GM12878 (cell line): Measurements from ENCODE around the gene POLD4. TPM values are rescaled to one million over a fixed set of nuclear protein-coding genes. Genes with fewer than 3 reads are reported as not detected.
"Not testable (repeated sequence)": the region's sequence is repeated elsewhere in the genome, so short reads cannot be mapped to it uniquely, and the experiment has no call there.

ENCODE experiments used
- ATAC-seq: fragments of 200-7000 bp; cut with Tn5 transposase; 3 replicates; pipeline ENCODE4 v1.9.1; 2020; ENCODE audit warnings: mild to moderate bottlenecking, moderate library complexity
- BruUV-seq: library from RNA; stranded (reverse); fragments of 400-500 nt; replicated peaks from 2 replicates; lab custom pipeline; 2021; lab: Mats Ljungman, UMichigan
- CTCF ChIA-PET: fragments of 300-600 bp; sonication (Branson Sonifier 250); formaldehyde crosslinking; extraction: SDS; loops from one replicate; lab custom pipeline; 2021; ENCODE audit warnings: inconsistent platforms; lab: Yijun Ruan, JAX
- POLR2A ChIA-PET: fragments of 350-600 bp; formaldehyde crosslinking; extraction: SDS; loops from one replicate; lab custom pipeline; 2021; ENCODE audit warnings: inconsistent platforms; lab: Charles Lee
- RAD21 ChIA-PET: fragments of 300-600 bp; sonication (Branson Sonifier 250); formaldehyde crosslinking; loops from one replicate; lab custom pipeline; 2023; ENCODE audit warnings: antibody characterized with exemption; ENCODE audit not compliant: unreplicated experiment; lab: Charles Lee
- SMC1A ChIA-PET: fragments of 300-600 bp; sonication (Branson Sonifier 250); formaldehyde crosslinking; loops from one replicate; lab custom pipeline; 2023; ENCODE audit not compliant: unreplicated experiment, uncharacterized antibody; lab: Charles Lee
- DNase-seq: peaks from one replicate; pipeline ENCODE4 v3.0.0-alpha.2; 2011; ENCODE audit warnings: low read depth, low spot score
- FAIRE-seq: peaks from 3 replicates; lab custom pipeline; 2011; peaks lifted over from hg19 to GRCh38; lab: Jason Lieb, UNC
- H2AFZ ChIP-seq: 2 replicates; pipeline ENCODE4 v1.6.0; 2011; ENCODE audit warnings: low read depth, low read length, control low read depth; ENCODE audit not compliant: control insufficient read depth
- H3K27ac ChIP-seq: 2 replicates; pipeline ENCODE4 v1.5.1; 2011; ENCODE audit warnings: control low read depth; ENCODE audit not compliant: control insufficient read depth, insufficient read depth
- H3K27me3 ChIP-seq, 2 experiments: replicated peaks in 1 of 2; 2 replicates each; pipeline versions ENCODE4 v1.6.0 to v1.6.1; 2011; ENCODE audit warnings: low read length in 1 of 2; ENCODE audit not compliant: control insufficient read depth in 2 of 2, insufficient read depth in 2 of 2
- H3K36me3 ChIP-seq, 2 experiments: 2 replicates each; pipeline ENCODE4 v1.5.1; 2011; ENCODE audit warnings: low read length in 1 of 2; ENCODE audit not compliant: control insufficient read depth in 2 of 2, insufficient read depth in 2 of 2
- H3K4me1 ChIP-seq: 2 replicates; pipeline ENCODE4 v1.6.1; 2011; ENCODE audit warnings: mild to moderate bottlenecking, low read length, moderate library complexity, mixed read lengths; ENCODE audit not compliant: control insufficient read depth, insufficient read depth
- H3K4me2 ChIP-seq: 2 replicates; pipeline ENCODE4 v1.6.0; 2011; ENCODE audit warnings: control low read depth; ENCODE audit not compliant: control insufficient read depth, insufficient read depth
- H3K4me3 ChIP-seq: fragments of 200-600 bp; sonication (generic); 2 replicates; pipeline ENCODE4 v1.5.1; 2016
- H3K79me2 ChIP-seq: 2 replicates; pipeline ENCODE4 v1.6.0; 2011; ENCODE audit warnings: low read length; ENCODE audit not compliant: control insufficient read depth, insufficient read depth
- H3K9ac ChIP-seq: 2 replicates; pipeline ENCODE4 v1.8.0; 2011; ENCODE audit warnings: low read length, control low read depth, mixed read lengths; ENCODE audit not compliant: control insufficient read depth, insufficient read depth
- H3K9me3 ChIP-seq: replicated peaks from 3 replicates; pipeline ENCODE4 v1.5.1; 2011; ENCODE audit warnings: mild to moderate bottlenecking, low read length; ENCODE audit not compliant: control insufficient read depth, insufficient read depth
- H4K20me1 ChIP-seq: 2 replicates; pipeline ENCODE4 v1.6.0; 2011; ENCODE audit not compliant: control insufficient read depth, insufficient read depth
- IKZF2 ChIP-seq, 2 experiments: fragments of 450-650 bp; IDR thresholded peaks; 2 replicates each; pipeline ENCODE4 v1.6.1; 2017; ENCODE audit warnings: mild to moderate bottlenecking in 2 of 2, moderate library complexity in 2 of 2
- MEF2A ChIP-seq: IDR thresholded peaks from 2 replicates; pipeline ENCODE4 v1.6.1; 2011; ENCODE audit warnings: low read depth, mild to moderate bottlenecking, low read length, moderate library complexity; ENCODE audit not compliant: insufficient read depth
- MTA2 ChIP-seq: fragments of 450-650 bp; IDR thresholded peaks from 2 replicates; pipeline ENCODE4 v1.6.1; 2016; ENCODE audit warnings: low read depth, mild to moderate bottlenecking, moderate library complexity
- NBN ChIP-seq: fragments of 450-650 bp; IDR thresholded peaks from 2 replicates; pipeline ENCODE4 v1.6.1; 2016
- RELB ChIP-seq: fragments of 450-650 bp; IDR thresholded peaks from 2 replicates; pipeline ENCODE4 v1.6.1; 2017; ENCODE audit warnings: low read depth, mild to moderate bottlenecking, moderate library complexity
- SKIL ChIP-seq: fragments of 450-650 bp; IDR thresholded peaks from 2 replicates; pipeline ENCODE4 v1.6.1; 2017; ENCODE audit warnings: mild to moderate bottlenecking, low read depth, inconsistent platforms; ENCODE audit not compliant: poor library complexity, severe bottlenecking
- SMAD1 ChIP-seq: fragments of 450-650 bp; IDR thresholded peaks from 2 replicates; pipeline ENCODE4 v1.6.1; 2018; ENCODE audit warnings: mild to moderate bottlenecking, low read depth; ENCODE audit not compliant: partially characterized antibody
- ZBTB40 ChIP-seq: fragments of 450-650 bp; IDR thresholded peaks from 2 replicates; pipeline ENCODE4 v1.6.1; 2016; ENCODE audit warnings: mild to moderate bottlenecking, moderate library complexity, borderline replicate concordance
- WGBS: methylation state at CpG from one replicate; pipeline ENCODE4 v1.1.6; 2016; ENCODE audit warnings: low lambda C conversion rate; ENCODE audit not compliant: insufficient replicate concordance, insufficient coverage; ENCODE audit errors: missing lambda C conversion rate; 5-methylcytosine and 5-hydroxymethylcytosine counted together
- in situ Hi-C: fragments of 300-500 bp; cut with MboI; formaldehyde crosslinking; loops from 9 replicates; pipeline ENCODE4 v1.14.3; 2018; ENCODE audit warnings: mixed read lengths
- intact Hi-C: fragments of 100-400 bp; cut with micrococcal nuclease; formaldehyde crosslinking; loops from one replicate; pipeline ENCODE4 v1.14.2; 2022; ENCODE audit not compliant: unreplicated experiment
- polyA plus RNA-seq, 11 experiments: library from polyadenylated mRNA; depleted of rRNA in 4 of 11; unstranded in 6 of 11; stranded (reverse) in 5 of 11; fragments of >200 nt; fragmentation: Nextera tagmentation in 4 of 11; fragmentation: Illumina TruSeq in 1 of 11; extraction: Ambion mirVana in 4 of 11; extraction: Trizol in 1 of 11; gene quantifications; 1 replicate in 1 of 11; 2 replicates in 10 of 11; pipeline versions ENCODE4 v1.2.1 to v1.2.3, GENCODE V29; 2011 to 2016; ENCODE audit warnings: inconsistent platforms in 2 of 11, missing spikeins in 2 of 11, low read depth in 1 of 11
- total RNA-seq, 4 experiments: library from RNA; depleted of rRNA in 3 of 4; stranded (reverse); fragments of >200 nt in 3 of 4; fragmentation: Illumina TruSeq in 1 of 4; extraction: Trizol in 1 of 4; gene quantifications; 2 replicates each; pipeline versions ENCODE4 v1.2.1 to v1.2.3, GENCODE V29; 2013 to 2021

POLD4 gene
- total and polyA plus RNA-seq, 10 of the 15 experiments (the other 5 are each of a cell fraction or from before 2014, with no cell fraction given), result 8.1 to 176 (median 88.1) TPM

DNA sequence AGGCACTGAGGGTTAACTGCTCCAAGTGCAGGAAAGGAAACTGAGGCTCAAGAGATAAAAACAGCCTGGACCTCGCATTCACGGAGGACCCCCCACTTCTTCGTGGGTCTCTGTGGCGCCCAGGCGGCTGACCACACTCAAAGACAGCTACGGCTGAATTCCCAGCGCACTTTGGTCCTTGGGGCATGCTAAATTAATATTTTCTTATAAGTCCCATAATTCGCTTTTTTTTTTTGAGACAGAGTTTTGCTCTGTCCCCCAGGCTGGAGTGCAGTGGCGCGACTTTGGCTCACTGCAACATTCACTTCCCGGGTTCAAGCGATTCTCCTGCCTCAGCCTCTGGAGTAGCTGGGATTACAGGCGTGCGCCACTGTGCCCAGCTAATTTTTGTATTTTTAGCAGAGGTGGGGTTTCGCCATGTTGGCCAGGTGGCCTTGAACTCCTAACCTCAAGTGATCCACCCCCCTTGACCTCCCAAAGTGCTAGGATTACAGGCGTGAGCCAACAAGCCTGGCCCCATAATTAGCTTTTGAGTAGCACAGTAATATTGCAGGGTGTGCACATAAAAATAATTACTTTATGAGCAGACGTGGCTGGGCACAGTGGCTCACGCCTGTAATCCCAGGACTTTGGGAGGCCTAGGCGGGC, 49.0 kb upstream of the POLD4 start:
- SMC1A ChIA-PET, result interaction anchor here (0.6 to 5.7 kb wide), 15 partner anchors 10 to 147 kb away, joined by 3 to 46 read pairs (median 5); partner anchors contain the start of genes PITPNM1, POLD4, PTPRCAP and RAD9A
- in situ Hi-C loops, H3K9me3 ChIP-seq, H4K20me1 ChIP-seq, ATAC-seq, DNase-seq, H3K27me3 ChIP-seq, FAIRE-seq: not testable (repeated sequence)
- peak overlapping the region; percentile 80 for H3K9ac ChIP-seq
- CTCF ChIA-PET, result interaction anchor here (0.6 to 5.0 kb wide), 27 partner anchors 10 to 186 kb away, joined by 3 to 53 read pairs (median 6); partner anchors contain the start of genes AIP, PITPNM1, PTPRCAP and RAD9A
- H3K79me2 ChIP-seq, result peaks cover 57% of the 10 kb centered on the region
- POLR2A ChIA-PET, result interaction anchor here (0.6 to 7.3 kb wide), 23 partner anchors 10 to 227 kb away, joined by 3 to 112 read pairs (median 10); partner anchors contain the start of genes AIP, CLCF1, CORO1B and NUDT8
- H3K4me2 ChIP-seq, result peak overlapping the region; percentile 69
- WGBS, result 33% methylated on average over 19 of the region's 19 CpGs
- RAD21 ChIA-PET, result interaction anchor here (0.9 to 6.4 kb wide), 28 partner anchors 10 to 226 kb away, joined by 3 to 112 read pairs (median 5); partner anchors contain the start of genes AIP, ANKRD13D, CORO1B and PITPNM1
- peaks cover 54% of the 10 kb centered on the region for H3K4me1 ChIP-seq
- BruUV-seq, result TSS peak; percentile 81
- H3K36me3 ChIP-seq, result peaks cover 19 to 24% of the 10 kb centered on the region in 2 experiments
- H3K4me3 ChIP-seq, result peak overlapping the region; percentile 54; the same call in 1 of the 2 replicates
- intact Hi-C loops, result loop anchor here (2.0 to 5.0 kb wide), 2 partner anchors 35 to 80 kb away; partner anchors contain the start of genes AIP and PTPRCAP
- H3K27ac ChIP-seq, result peak overlapping the region; percentile 99
- TF ChIP-seq MTA2 (0 out of 2 replicates have a peak, but pooled peaks have one; percentile 44), SKIL (peak; percentile 35), ZBTB40 (0 out of 2 replicates have a peak, but pooled peaks have one; percentile 26), SMAD1 (peak; percentile 68), NBN (peak; percentile 46; the same call in 1 of the 2 replicates), MEF2A (0 out of 2 replicates have a peak, but pooled peaks have one; percentile 4), RELB (0 out of 2 replicates have a peak, but pooled peaks have one; percentile 44), IKZF2 (IDR thresholded peaks at IDR 0.05) (peak; percentile 12 to 42; a peak in 1 of 4 replicates)
- peak overlapping the region; percentile 79 for H2AFZ ChIP-seq
